HG03159 (cell line): Measurements from ENCODE around the gene LRMDA.

Experiments
- ATAC-seq: cut with Tn5 transposase; IDR thresholded peaks from one replicate; pipeline ENCODE4 v1.9.1; 2021; ENCODE audit warnings: mild to moderate bottlenecking, moderate library complexity; ENCODE audit not compliant: unreplicated experiment

The LRMDA gene

DNA sequence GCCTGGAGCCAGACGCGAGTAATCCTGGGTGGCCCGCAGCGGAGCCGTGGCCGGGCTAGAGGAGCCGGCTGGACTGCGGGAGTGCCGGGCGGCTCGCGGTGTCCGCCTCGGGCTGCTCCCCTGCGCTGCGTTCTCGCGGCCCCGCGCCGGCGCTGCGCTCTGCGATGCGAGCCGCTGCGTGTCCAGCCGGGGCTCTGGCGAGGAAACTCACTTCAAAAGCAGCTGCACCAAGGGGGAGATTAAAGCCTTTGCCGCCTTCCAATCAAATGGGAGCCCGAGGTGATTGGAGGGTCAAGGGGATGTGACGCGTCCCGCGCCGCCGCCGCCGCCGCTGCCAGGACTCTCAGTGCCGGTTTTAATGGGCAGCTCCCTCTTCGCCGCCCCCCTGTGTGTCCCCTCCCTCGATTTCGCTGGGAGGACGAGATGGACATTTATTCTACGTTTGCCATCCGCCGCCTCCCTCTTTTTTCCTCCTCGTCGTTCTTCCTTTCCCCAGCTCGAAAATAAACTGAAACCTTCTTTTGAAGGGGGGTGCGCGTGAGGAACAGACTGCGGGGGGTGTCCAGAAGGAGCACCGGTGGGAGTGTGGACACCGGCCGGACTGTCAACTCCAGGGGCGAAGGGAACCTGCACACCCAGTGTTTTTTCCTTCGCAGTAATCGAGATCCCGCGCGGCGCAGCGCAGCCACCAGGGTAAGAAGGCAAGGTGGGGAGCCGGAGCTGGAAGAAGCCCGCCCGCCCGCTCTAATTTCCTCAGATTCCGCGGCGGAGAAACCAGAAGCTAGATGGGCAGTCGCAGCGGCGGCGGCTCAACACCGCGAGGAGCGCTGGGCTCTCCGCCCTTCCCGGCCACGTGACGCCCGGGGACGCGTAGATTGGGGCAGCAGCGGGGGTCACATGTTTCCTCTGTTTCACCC, 29.6 kb upstream of the LRMDA start, which contains the start of gene ZNF503:
ZNF503 (minus strand) TSS at position 196 of the 917 bp plus-strand sequence. CDS start 345 bp downstream, outside the sequence.
- ATAC-seq: peak; percentile 55

DNA sequence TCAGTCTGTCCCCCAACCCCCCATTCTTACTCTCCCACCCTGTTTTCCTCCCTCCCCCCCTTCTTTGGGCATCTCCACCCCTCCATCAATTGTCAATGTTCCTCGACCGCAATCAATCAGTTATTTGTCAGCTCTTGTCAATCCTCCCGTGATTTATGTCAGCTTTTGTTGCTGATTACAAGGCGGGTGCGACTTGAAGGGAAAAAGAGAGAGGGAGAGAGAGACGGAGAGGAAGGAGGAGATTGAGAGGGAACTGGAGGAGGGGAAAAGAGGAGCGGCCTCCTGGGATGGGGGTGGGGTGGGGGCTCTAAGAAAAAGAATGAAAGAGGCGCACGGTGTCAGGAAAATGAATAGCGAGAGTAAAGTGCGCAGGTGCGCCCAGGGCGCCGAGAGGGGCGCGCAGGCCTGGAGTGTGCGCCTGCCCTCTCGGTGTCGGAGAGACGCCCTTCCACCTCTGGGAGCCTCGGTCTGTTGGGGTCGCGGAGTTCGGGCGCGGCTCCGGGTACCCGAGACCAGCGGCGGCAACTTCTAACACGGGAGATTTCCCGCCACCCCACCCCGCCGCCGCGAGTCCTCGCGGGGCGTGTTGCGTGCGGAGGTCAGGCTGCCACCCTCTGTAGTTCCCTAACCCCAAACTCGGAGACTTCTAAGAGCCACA, 28.8 kb upstream of the LRMDA start:
- ATAC-seq: no peak

DNA sequence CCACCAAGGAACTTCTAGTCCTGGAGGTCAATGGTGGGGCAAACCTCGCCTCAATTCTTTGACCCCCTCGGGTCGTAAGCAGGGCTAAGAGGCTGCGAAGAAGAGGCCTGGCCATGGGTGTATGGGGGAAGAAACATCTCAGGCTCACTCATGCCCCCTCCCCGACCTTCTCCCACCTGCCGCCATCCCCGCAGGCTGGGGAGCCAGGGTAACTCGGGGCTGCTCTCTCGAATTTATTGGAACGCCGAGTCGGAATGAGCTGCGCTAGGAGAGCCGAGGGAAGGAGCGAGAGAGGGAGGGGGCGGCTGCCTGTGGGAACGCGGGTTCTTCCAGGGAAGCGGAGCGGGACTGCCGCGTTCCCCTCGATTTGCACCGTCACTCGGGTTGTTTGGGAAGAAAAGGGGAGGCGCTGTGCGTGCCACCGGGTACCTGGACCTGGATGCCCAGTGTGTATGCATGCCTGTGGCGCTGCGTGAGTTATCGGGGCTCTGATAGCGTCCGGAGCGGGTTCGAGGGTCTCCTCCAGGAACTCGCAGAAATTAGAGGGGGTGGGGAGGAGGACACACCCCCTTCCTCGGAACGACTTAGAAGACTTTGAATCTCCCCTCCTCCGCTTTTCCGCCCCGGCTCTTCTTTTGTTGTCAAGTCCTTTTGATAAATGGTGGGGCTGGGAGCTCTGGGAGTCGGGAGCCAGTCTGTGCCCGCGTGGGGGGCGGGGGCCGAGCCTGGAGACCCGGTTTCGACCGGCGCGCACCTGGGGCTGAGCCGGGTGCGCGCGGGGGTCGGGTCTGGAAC, 28.1 kb upstream of the LRMDA start:
- ATAC-seq: no peak

DNA sequence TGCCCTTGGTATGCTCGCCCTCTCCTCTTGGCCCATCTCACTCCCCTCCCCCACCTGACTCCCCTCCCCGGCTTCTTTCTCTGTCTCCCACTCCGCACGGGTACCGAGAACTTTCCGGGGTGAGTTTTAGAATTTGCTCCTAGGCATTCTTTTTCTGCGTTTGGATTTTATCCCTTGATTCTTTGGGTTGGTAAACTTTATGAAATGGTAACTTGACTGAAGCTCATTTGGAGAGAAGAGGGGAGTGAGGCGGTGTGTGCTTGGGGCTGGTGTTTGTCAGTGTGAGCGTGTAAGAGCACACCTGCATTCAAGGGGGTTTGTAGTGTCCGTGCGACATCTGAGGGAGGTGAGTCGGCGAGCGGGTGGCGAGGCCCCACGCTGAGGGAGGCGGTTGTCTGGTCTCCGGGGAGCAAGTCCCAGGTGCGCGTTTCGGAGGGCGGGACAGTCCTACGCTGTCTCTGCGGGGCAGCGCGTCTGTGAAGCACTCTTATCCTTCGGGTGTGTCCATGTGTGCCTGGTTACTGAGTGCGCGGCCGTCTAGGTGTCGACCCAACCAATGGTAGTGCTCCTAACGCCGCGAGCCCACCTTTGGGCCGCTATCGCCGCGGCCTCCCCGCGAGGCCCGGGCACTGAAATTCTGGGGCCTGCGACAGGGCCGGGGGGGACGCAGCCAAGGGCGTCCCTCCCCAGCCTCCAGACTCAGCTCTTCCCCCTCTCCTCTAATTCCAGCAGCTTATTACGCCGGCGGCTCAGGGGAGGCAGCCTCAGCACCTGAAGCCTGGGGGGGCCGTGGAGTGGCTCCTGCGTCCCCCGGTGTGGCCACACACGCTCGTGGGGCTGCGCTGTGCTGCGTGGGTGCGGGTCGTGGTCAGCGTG, 27.2 kb upstream of the LRMDA start:
- no peak for ATAC-seq

DNA sequence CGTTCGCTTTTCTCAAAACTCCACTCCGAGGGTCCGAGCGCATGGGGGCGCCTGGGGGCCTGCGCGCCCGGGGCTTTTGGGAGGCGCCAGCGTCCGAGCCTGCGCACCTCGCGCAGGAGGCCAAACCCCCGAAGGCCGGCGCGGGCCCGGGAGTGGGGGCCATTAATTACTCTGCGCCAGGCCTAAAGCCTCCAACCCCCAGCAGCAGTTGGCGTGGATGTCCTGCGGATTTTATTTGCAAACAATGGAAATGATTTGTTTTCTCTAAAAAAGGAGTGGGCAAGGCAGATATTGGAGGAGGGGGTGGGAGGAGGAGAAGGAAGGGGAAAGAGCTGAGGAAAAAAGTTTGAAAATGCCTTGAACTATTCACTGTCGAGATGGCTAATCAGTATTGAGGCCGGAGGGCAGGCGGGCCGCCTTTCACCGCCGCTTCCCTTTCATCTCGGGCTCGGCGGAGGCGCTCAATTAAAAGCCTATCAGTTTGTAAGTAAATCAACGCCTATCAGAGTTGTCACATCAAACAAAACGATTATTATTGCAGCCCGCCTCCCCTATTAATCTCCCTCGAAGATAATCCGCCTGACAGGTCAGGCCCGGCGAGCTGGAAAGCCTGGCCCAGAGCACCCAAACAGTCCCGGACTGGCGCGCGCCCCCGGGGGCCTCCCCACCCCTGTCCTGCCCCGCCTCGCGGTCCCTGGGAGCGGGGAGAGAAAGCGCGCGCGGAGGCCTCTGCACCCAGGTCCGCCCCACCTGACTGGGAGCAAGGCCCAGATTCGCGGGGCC, 26.4 kb upstream of the LRMDA start:
- no peak for ATAC-seq

DNA sequence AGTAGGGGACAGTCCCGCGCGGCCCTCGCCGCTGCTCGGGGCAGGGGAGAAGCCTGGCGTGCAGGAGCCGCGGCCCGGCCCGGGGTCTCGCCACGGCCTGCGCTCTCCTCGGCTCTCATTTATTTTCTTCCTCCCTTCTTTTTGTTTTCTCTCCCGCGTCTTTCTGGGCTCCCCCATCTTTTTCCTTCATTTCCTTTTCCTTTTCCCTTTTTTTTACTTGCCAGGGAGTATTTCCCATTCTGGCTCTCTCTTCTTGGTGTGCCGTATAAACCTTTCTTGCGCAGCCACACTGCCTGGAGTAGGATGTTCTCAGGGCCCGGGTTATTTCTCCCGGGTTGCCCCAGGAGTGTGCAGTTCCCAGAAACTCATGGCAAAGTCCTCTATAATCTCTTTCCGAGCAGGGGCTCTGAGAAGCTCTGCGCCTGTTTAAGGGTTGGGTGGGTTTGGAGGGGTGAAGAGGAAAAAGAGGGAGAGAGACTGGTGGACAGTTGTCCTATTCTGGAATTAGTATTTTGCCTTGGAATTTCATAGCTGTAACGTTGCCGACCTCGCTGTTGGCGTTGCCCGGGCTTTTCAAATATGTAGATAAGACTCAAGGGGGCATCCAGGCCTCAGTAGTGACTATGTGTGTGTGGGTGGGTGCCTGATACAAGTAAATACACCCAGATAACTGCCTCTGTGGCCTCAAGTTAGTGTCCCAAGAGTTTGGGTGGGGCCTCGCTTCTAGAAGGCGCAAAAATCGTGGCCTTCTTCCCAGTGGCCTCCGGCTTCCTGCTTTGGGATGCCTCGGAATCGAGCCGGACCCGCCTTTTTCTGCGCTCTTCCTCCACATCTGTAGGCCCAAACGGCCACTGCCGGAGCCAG, 25.6 kb upstream of the LRMDA start:
- no peak for ATAC-seq

DNA sequence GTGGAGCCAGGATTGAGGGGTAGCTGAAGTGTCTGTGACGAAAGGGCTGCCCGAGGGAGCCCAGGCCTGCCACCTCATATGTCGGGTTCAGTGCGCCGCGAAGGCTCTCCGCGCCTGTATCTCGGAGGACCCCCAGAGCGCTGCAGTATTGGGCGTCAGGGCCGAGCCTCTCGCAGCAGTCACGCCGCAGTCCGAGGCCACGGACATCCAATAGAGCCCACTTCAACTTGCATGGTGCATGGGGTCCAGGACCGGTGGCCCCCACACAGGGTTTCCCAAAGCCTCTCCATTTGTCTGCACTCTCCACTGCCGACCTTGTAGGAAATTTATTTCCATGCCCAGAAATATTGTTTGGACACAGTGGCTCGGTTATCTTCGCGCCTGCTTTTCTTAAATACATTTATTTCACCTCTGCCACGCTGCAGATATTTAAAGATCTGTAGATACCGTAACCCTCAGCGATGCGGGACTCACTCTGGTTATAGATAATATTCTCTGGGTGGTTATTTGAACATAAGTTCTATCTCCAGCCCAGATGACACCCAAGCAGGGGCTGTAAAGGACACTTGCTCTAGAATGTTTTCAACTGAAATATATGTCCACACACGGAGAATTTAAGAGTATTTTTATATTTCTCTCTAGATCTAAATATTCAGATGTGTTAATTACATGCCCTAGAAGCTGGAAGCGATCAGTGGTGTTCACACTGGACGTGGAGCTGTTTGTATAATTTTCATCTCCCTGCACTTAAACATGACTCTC, 24.8 kb upstream of the LRMDA start:
- ATAC-seq: no peak

DNA sequence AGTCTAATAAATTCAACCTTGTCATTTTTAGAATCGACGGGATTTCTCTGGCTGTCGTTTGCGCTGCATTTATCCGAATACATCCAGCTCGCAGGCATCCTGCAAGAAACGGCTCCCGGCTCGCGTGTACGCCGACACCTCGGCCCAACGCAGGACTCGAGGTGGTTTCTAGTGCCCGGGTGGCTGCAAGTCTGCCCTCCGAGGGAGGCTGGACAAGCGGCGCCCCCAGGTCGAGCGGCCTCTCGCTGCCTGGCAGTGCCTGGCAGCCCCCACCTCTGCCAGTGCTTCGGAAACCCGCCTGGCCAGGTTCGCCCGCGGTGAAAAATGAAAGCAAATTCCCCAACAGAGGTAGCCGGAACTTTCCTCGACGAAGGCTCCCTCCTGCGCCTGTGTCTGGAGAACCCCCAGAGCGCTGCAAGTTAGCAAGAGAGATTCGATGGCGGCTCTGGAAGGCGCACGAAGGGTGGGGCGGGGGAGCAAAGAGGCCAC, 24.2 kb upstream of the LRMDA start:
- no peak for ATAC-seq

DNA sequence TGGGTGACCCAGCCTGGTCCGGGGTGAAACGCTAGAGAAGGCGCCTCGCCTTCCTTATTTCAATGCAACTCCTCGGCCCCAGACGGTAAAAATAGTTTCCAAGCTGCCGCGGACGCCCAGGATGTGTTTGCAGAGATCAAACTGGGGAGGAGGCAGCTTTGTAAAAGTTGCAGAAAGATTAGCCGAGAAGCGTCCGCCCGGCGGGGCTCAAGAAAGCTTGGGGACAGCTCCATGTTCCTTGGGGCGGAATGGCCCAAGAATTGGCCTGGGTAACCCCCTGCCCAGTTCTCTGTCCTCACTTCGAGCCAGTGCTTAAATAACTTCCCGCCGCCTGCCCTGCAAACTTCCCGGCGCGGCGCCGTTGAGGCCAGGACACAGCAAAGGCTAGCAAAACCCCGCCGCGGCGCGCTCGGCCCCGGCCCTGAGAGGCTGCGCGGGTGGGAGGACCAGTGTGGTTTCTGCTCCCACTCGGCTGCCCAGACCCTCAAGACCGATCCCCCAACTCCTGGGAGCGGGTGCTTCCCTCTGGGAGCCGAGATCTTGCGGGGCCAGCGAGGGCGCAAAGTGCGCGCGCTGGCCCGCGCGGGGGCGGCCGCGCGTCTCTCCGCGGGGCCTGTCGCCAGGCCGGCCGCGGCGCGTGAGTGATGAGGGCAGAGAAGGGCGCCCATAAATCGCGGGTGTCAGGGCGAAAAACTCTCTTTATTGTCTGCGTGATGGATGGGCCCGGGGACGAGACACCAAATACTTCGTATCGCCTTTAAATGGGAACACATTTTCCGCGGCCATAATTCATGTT, 23.5 kb upstream of the LRMDA start:
- ATAC-seq: no peak

DNA sequence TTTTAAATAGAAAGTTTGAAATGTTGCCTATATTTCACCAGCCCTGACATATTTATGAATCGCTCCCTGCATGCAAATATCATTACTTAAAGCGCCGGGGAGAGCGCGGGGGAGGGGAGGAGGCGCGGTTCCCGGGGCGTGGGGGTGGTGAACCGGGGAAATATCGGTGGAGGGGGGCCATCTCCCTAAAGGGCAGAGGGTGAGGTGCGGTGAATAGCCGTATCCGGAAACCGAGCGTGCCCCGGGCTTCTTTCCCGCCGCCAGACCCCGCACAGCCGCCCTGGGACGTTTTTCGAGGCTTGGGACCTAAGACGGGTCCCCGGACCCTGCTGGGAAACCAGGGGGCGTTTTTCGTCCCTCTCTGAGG, 22.9 kb upstream of the LRMDA start:
- no peak for ATAC-seq

DNA sequence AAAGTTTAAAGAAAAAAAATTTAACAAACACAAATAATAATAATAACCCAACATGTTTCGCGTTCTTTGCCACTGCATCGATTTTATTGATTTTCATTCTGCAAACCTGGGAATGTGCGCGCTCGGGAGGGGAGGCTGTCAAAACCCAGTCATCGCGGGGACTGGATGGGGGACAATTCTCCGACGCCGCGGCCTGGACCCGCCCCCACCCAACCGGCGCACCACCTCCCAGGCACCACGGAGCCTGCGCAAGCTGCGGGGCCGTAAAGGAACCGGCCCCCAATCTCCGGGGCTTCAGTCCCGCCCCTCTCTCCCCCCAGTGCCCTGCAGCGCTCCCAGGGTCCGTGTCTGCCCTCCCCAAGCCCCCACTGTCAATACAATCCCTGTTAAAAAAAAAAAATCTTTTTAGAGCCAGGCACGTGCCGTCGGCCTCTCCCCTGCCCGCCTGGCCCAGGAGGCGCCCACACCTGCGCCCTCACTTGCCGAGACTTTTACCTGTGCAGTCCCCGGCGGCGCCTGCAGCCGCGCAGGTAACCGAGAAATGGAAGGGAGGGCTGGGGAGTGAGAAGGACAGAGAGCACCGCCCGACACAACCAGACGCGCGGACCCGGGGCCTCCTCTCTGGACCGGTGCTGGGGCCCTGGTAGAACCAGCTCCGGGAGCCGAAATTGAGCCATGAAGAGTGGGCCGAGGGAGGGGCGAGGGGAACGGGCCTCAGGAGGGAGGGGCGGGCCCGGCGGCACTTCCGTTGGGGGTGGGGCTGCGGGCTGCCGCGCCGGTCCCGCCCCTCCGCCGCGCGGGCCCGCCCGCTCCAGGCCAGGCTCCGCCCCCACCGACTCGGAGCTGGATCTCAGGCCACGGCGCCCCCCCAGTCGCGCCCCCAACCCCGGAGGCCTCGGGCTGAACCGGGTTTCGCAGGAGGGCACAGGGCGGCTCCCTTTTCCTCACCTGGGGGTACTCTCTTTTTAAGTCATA, 22.2 kb upstream of the LRMDA start:
- peak; percentile 56 for ATAC-seq

DNA sequence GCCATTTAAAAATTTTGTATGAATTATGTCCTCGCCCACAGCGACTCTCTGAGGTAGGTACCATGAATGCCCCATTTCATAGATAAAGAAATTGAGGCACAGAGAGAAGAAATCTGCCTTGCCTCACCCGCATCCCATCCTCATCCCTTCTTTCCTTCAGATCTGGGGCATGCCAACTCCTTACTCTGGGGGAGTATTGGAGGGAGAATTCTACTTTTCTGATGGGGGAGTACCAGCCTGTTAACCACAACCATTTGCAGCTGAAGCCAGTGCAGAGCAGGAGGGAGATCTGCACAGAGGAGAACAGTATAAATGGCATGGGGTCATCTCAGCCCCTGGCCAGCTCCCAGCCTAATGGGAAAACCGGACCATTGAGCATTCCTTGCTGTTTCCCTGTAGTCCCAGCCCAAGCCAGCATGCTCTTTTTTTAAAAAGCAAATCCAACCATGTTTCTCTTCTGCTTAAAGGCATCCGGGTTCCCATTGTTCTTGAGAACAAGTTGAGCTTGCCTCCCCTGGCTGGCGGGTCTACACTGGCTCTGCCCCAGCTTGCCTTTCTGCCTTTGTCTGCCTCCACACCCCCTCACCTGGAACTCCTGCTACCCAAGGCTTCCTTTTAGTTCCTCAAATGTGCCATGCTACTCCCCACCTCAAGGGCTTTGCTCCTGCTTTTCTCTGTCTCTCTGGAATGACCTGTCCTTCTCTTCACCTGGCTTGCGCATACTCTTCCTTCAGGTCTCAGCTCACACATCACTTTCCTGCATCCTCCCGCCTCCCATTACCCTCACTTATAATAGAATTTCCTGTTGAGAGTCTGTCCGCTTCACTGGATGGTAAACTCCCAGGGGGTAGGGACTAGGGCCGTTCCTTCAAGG, 21.1 kb upstream of the LRMDA start:
- no peak for ATAC-seq

DNA sequence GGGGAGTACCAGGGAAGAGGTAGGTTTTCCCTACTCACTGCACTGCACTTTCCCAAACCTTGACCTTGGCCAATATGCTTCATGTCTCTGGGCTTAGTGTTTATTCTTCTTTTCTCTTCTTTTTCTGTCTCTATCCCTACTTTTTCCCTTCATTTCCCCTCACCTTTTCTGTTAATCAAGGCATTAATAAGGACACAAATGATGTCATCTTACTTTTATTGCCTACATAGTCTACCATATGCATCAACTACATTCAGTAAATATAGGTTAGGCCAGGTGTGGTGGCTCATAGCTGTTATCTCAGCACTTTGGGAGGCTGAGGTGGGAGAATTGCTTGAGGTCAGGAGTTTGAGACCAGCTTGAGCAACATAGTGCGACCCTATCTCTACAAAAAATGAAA, 16.9 kb upstream of the LRMDA start:
- ATAC-seq: no peak

DNA sequence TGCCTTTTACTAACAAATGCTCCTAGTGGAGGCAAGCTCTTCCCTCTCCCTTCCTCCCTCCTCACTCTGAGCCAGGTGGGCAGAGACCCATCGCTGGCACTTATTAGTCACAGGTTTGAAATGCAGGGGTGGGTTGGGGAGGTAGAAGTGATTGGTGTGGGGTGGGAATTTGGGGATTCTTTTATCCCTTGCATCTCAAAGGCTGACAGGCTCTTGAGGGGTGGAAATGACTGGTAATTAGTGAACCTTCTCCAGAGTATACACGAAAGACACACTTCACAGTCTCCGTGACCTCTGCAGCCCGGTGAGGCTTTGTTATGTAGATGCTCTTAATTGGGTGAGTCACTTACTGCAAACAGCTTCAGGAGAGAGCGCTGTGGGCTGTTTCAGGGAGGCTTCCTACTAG, 13.9 kb upstream of the LRMDA start:
- ATAC-seq: no peak

DNA sequence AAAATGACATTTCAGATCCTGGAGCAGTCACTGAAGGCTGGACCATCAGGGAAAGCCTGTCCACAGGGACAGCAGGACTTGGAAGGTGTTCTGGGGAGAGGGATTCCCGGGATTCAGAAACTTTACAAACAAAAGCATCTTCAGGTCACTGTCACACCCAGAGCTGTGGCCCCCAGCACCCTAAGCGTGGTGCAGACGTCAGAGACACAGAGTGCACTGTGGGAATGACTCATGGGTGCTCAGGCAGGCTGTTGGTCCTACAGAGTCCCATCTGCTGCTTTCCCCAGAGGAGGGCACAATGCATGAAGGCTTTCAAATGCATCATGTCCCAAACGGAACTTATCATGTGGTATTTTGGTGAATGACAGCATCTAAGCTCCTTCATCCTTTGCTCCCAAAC, 13.1 kb upstream of the LRMDA start:
- ATAC-seq: no peak
